Measurements from ENCODE around the gene ZNF362.

The ZNF362 gene

DNA sequence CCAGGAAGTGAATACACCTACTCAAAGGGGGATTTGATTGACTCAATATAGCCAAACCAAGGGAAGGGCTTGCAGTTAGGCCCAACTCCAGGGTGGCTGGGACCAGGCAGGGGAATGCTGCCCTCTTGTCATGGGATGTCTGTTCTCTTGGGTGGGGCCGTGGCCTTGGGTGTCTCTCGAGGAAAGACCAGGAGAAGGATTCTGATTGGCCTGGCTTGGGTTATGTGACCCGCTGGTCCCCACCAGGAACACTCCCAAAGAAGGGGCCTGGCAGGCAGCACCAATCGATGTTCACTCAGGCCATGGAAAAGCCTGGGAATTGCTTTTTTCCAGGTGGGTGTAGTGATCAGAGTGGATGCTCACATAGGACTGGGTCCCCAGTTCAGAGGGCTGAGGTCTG, 10.1 kb upstream of the ZNF362 start:
- no peak for DNase-seq

DNA sequence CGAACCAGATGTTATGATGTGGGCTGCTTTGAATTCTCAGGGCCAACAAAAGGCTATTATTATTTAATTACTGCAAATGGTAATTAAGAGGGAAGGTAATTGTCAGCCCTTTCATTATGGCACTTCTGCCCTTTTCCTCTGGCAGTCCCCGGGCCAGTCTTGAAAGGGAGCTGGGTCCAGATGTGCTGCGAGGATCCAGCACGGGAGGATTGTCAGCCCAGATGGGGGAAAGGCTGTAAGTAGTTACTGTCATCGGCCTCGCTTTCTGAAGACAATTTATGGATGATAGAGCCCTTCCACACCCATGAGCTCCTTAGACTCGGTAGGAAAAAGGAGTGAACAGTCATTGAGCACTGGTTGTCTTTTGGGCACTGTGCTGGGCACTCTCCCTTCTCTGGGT, 8.7 kb upstream of the ZNF362 start:
- DNase-seq = no peak

DNA sequence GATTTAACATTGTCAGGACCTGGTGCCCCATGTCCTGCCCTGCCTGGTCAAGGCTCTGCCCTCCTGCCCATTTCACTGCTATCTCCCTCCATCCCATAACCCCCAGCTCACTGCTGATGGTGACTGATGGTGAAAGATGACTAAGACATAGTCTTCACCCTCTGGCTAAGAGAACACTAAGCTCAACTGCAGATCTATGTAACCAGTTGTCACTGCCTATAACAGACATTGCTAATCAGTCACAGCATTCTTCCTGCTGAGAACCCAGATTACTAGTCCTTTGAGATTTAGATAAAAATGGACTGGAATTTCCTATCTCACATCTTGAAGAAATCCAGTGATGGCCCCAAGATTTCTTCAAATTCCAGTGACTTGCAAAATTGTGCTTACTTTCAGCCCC, 8.0 kb upstream of the ZNF362 start:
- no peak for DNase-seq

DNA sequence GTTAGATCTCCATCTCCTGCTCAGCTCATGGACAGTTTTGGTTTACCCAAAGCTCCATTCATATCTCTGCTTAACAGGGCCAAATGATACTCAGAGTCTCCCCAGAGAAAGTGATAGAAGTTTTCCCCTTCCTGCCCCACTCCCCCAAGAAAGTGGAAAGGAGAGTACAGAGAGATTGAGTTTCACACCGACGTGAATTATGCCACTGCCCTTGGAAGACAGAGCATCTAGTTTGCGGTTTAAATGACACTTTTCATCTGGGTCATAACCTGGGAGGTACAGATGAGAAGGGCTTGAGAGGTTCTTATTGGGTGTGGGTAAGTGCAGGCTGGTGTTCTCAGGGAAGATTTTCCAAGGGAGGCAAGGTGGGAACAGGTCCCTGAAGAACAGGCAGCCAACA, 6.9 kb upstream of the ZNF362 start:
- DNase-seq = no peak

DNA sequence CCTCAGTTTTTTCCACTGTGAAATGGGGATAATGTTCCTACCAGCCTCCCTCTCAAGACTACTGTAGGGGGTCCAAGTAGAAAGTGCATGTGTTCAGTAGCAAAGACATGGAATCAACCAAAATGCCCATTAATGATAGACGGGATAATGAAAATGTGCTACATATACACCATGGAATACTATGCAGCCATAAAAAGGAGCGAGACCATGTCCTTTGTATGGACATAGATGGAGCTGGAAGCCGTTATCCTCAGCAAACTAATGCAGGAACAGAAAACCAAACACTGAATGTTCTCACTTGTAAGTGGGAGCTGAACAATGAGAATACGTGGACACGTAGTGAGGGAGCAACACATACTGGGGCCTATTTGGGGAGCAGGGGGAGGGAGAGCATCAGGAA, 6.1 kb upstream of the ZNF362 start:
- no peak for DNase-seq

DNA sequence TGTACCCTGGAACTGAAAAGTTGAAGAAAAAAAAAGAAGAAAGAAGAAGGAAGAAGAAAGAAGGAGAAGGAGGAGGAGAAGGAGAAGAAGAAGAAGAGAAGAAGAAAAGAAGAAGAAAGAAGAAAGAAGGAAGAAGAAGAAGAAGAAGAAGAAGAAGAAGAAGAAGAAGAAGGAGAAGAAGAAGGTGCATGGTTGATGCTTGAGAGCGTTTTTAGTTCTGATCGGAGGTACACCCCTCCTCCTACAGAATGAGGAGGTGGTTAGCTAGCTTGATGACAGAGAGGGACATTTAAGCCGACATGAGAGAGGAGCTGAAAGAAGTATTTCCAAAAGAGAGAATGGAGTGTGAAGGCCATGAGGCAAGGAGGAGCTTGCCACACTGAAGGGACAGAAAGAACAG, 5.6 kb upstream of the ZNF362 start:
- DNase-seq = no peak

DNA sequence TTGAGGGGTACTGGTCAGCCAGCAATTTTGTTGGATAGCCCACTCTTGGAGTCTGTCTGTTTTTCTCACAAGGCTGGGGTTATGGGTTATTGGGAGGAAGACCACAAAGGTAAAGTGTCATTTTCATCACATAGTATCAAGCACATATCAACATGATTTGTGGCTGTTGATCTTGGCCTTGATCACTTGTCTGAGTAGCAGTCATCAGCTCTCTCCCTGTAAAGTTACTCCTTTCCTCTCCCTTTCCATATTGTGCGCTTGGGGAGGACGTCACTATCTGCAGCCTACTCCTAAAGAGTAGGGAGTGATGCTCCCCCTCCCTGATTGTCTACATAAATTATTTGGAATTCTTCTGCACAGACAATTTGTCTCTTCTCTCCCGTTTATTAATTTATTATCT, 1.8 kb upstream of the ZNF362 start:
- DNase-seq = no peak

DNA sequence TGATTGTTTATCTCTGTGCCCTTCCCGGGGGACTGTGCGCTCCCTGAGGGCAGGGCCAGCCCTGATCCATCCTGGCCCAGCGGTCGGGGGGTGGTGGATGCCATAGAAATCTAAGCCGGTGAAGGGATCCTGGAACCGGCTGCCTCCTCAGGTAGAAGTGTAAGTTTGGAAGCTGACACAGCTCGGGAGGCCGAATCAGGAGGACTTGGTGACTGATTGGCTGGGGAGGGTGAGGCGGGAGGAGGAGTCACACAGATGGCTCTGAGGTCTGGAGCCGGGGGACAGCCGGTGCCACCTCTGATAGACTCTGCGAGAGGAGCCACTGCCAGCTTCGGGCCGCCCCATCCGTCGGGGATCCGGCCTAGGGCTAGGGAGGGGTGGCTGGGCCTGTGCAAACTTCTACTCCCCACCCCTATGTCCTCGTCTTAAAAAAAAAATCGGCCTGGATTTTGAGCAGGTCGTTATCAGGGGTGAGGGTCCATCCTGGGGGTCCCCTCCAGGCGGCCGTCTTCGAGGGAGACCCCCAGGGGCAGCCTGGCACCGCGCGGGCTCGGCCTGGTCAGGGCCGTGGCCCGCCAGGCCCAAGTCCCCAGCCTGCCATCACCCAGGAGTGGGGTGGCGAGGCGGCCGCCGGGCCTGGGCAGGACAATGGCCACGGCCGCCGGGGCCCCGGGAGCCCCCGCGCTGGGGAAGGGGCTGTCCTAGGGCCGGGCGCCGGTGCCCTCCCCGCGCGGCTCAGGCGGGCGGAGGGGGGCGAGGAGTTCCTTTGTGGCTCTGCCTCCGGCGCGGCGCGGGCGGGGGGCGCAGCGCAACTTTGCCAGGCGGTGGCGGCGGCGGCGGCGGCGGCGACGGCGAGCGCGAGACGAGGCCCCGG, 708 bp upstream of the ZNF362 start:
- DNase-seq = no peak

DNA sequence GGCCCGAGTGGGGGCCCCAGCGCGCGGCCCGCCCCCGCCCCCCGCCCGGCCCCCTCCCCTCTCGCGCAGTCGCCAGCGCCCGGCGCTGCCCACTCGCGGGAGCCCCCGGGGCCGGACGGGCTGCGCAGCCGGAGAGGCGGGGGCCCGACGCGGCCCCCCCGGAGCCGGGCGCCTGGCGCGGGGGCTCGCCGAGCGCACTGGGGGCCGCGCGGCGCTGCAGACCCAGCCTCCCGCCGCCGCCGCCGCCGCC, 146 bp upstream of the ZNF362 start:
- DNase-seq = no peak

DNA sequence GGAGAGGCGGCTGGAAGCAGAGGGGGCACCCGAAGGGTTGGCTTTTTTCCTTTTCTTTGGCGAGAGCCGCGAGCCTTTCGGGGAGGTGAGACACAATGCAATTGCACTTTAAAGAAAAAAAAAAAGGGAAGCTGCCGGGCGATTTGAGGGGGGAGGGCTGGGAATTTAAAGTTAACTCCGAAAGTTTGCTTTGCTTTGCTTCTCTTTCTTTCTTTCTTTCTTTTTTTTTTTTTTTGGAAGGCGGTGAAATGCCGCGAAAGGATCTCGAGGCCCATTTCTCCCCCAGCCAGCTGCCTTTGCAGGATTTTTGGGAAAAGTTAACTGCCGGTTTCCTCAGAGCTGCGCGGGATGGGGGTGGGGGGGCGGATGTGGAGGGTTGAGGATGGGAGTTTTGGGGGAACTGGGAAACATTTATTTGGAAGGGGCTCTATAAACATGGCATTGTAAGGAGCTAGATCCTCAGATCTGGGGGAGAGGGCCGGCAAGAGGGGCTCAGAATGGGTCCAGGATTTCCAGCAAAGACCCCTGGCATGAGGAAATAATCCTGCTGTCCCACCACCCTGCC, 997 bp downstream of the ZNF362 start:
- DNase-seq = no peak

DNA sequence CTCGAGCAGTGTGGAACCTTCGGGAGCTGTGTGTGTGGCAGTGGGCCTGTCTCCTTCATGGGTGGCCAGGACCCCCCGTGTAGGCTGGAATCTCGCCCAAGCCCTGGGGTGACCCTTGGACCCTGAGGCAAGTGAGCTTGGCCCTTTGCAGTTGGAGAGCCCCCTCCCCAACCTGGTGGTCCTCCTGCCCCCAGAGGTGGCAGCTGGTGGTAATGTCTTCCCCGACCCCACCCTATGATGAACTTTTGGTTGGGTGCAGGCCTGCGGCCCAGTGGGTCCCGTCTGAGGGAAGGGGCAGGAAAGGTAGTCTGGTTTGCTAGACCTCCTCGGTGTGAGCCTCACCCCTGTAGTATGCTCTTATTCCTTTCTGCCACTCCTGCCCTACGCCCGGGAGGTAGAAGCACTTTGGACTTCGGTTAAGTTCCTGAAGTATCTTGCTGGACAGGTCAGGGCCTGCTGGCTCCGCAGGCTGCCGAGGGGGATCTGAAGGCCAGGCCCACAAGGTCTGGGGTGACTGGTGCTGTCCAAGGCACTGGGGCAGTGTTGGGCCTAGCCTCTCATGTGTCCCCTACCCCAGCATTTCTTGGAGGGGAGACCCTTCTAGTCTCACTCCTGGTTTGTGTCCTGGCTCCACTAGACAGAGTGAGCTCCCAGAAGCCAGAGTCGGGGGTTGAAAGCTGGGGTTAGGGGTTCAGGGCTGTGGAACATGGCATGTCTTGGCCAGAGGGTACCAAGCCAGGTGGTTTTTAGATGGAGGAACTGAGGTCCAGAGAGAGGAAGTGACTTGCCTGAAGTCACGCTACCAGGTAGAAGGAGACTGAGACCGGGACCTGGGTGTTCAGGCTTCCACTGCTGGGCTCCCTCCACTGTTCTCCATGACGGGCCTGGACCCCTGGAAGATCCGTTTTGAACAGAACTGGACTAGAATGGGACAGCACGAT, 1.8 kb downstream of the ZNF362 start:
- DNase-seq = no peak

DNA sequence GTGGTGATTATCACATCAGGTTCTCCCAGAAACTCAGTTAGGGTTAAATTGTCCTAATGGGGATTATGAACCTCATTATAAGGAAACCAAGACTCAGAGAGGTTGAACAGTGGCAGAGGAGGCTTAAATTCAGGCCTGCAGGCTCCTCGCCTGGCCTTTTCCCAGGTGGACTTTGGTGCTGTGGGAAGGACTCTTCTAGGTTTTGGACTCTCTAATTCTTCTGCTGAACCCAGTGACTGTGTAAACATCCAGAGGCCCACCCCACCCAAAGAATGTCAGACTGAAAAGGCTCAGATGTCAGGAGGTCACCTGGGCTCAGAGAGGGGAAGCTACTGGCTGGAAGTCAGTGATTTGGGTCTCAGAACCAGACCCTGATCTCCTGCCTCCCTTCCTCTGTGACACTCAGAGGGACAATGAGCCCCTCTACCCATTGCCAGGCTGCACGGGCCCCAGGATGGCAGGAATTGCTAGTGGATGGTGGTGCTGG, 2.5 kb downstream of the ZNF362 start:
- DNase-seq = no peak

DNA sequence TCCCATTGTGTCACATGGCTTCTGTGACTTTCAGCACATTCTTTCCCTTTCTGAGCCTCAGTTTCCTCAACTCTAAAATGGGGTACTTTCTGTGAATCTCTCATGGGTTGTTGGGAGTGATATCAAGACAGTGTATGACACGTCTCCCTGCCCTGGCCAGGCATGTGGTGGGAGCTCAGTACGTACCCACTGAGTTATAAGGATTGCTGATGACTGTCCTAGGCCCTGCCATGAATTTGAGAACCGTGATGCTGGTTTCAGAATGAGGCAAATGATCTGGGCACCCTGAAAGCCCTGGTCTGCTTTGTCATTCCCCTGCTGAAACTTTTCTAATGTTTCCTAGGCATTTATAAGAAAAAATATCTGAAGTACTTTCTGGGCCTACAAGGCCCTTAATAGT, 3.6 kb downstream of the ZNF362 start:
- DNase-seq = no peak

DNA sequence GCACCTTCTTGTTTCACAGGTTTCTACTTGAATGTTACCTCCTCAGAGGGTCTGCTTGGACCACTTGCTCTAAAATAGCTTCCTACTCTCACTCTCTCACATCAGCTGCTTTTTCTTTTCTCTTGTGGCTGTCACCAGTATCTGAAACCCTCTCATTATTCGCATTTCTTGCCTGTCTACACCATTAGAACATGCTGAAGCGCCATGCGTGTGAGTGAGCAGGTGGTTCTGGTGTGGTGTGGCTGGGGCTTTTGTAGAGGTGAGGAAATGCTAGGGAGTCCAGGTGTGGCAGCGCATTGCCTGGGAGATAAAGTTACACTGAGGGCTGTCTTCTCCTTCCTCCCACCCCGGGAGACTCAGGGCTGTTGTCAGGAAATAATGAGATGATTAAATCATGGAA, 4.1 kb downstream of the ZNF362 start:
- DNase-seq = no peak

DNA sequence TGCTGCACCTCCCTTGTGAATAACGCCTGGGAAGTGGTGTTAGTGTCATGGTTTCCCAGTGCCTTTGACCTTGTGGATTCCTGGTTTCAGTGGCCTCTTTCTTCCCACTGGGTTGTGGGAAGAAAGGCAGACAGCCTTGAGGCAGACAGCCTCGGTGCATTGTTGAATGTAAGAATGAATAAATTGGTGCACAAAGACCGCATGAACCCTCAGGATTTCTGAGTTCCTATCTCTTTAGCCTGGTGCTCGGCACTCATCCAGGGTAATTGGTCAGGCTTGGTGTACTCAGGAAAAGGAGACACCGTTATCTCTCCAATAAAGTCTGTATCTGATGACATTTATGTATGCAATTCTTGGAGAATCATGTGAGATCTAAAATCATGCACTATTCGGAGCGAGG, 5.1 kb downstream of the ZNF362 start:
- no peak for DNase-seq

DNA sequence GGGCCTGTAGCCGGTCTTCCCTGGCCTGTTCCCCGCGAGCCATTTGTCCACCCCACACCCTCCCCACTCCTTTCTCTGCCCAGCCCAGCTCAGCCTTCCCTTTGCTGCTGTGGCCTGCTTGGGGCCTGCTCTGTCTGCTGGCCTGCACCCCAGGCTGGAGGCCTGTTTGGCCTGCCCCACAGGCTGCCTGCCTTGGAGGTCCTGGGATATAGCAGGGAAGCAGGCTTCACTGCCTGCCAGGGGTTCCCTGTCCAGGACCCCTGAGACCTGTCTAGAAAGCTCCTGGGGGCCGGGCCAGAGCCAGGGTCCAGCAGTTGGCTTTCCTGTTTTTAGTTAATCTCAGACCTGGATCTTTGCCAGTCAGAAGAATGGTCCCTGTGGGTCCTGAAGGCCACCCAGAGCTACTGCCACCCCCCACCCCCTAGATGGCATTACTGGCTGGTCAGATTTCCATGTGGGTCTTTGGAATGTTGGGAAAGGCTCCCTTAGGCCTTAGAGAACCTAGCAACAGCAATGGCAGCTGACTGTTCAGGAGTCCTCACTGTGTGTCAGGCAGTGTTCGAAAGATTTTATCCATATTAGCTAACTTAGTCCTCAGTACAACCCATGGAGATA, 7.7 kb downstream of the ZNF362 start:
- DNase-seq = no peak

DNA sequence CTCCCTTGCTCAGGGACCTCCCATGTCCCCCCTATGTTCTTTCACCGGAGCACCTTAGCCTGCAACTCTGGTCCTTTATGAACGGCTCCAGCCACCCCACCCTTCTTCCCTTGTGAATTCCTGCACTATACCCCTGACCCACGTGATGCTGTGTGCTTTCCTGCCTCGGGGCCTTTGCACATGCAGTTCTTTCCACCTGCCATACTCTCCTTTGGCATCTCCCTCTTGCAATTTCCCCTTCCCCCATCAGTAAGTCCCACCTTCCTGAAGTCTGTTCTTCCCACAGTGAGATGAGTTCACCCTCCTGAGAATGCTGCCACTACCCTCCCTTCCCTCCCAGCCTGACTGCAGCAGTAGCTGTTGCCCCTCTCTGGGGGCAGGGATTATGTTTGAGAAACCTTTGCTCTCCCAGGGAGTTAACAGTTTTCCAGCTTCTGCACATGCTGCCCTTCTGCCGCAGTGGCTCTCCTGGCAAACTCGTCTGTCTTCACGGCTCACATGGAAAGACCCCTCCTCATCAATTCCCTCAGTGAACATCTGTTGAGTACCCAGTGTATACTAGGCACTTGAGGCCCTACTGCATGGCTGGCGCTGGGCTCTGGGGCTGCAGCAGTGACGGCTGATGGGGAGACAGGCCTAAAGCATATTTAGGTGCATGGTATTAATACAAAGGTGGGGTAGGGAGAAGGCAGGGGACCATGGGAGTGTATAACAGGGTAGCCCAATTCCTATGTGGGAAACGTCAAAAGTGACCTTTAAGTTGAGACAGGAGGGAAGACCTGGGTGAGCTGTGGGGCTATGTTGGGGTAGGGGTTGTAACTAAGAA, 9.7 kb downstream of the ZNF362 start:
- no peak for DNase-seq

DNA sequence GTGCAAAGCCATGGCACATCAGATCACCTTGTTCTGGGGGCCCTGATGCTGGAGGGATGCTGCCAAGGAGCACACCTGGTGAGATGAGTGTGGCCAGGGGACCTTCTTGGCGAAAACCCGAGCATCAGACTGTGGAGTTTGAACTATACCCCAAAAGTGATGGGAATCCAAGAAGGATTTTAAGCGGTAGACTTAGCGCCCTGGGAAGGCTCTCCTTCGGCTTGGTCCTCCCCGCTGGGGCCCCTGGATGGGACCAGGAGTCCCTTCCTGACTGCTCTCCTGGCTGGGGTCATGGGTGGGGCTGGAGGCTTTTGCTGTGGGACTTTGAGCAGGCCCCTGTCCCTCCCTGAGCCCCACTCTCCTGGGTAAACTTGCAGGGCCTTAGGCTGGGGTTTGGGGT, 10.5 kb downstream of the ZNF362 start:
- no peak for DNase-seq

DNA sequence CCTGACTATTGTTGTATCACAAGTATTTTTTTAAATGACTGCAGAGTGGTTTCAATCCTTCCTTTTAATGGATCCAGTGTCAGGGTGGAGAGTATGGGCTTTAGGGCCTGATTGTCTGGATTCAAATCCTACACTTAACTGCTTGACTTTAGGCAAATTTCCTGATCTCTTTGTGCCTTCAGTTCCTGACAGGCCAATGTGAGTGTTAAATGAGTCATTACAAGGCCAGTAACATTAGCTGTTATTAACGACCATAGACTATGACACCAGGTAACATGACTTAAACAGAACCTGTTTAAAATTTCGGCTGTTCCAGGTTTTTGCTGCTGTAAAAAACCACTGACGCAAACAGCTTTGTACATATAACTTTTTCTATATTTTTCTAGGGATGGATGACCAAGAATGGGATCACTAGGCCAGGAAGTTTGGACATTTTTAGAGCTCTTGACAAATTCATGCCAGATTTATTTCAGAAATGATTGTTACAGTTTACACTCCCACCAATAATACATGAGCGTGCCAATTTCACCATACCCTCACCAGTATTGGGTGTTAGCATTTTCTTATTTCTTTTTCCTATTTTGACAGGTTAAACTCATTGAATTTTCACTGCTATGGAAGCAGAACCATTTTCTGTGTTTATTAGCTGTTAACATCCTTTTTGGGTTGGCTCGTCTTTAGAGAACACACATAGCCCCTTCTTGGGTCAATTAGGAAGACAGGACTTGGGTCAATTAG, 11.3 kb downstream of the ZNF362 start:
- DNase-seq = no peak

DNA sequence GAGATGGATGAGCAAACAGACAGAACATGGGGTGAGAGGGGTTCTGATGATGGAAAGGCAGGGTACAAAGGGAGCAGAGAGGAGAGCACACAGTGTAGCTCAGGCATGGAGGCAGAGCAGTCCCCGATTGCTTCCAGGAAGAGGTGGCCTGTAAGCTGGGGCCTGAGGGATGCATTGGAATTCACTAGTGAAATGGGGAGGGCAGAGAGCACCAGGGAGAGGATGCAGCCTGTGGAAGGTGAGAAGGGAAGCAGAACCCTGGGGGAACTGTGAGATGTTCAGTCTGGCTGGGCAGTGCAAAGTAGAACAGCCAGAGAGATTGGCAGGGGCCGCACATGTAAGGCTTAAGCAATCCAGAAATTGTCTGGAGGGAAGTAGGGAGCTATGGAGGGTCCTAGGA, 12.2 kb downstream of the ZNF362 start:
- DNase-seq = no peak

DNA sequence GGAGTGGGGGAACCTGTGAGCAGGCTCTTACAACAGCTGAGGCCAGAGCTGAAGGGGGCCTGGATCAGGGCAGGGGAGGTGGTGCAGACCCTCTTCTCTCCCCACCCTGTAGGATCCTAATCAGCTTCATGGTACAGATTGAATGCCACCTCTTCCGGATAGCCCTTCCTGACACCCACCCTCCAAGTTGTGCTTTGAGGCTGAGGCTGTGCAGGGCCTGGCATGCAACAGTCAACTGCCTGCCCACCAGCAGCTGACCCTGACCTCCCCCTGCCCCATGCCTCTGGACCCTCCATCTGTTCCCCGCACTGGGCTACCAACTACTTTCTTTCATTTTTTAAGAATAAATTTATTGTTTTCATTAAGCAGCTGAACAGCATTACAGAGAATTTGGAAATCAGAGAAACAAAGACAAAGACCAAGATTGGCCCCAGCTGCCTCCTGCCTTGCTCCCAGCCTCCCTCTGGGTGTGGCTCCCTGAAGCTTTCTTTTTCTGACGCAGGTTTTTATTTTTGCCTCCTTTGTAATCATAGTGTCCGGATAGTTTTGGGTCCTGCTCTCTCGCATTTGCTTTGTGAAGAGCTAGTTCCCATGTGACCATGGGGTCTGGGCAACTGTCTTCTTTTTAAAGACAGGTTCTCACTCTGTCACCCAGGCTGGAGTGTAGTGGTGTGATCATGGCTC, 12.8 kb downstream of the ZNF362 start:
- DNase-seq = no peak

Measured in DMS 273 treated with DMSO at 0.1 percent for 48 hours (cell line).